ENCODE data around the gene MOB2.
"Not testable (repeated sequence)": the region's sequence is repeated elsewhere in the genome, so short reads cannot be mapped to it uniquely, and the experiment has no call there.

DNA sequence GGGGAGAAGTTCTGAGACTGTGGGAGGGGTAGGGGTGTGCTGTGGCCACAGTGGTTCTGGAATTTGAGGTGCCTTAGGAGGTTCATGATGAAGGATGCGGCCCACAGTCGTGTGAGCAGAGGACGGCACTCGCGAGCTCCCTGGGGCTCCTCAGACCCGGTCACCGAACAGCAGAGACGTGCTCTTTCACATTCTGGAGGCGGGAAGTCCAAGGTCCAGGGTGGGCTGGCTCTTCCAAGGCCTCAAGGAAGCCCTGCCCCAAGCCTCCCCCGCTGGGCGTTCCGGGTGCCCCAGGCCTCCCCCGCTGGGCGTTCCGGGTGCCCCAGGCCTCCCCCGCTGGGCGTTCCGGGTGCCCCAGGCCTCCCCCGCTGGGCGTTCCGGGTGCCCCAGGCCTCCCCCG, 63.2 kb downstream of the MOB2 start:
- not testable (repeated sequence) for TF ChIP-seq CTCF (conservative IDR thresholded peaks at IDR 0.05 in 1 of 2, IDR thresholded peaks at IDR 0.05 in 1 of 2; ENCODE audit: low read depth in 1 of 2, low read length in 2 of 2); EZH2 (IDR thresholded peaks at IDR 0.05; ENCODE audit: low read length, missing control alignments)
